ENCODE data around the gene TULP4.
"Not testable (repeated sequence)": the region's sequence is repeated elsewhere in the genome, so short reads cannot be mapped to it uniquely, and the experiment has no call there.

TULP4 gene

DNA sequence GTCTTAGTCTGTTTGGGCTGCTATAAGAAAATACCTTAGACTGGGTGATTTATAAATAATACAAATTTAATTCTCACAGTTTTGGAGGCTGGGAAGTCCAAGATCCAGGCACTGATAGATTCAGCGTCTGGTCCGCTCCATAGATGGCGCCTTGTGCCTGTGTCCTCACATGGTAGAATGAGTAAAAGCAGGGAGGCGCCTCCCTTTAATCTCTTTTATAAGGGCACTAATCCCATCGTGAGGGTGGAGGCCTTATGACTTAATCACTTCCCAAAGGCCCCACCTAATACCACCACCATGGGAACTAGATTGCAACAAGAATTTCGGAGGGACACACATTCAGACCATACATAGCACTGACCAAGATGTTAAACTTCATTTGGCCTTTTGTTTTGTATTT lies 156.4 kb downstream of the TULP4 start:
- Mint-ChIP-seq H3K27me3 (ENCODE audit: low read depth, poor library complexity) (peaks cover 3% of the 10 kb centered on the region), H3K27ac (no peak overlapping the region)
- DNase-seq: no peak

DNA sequence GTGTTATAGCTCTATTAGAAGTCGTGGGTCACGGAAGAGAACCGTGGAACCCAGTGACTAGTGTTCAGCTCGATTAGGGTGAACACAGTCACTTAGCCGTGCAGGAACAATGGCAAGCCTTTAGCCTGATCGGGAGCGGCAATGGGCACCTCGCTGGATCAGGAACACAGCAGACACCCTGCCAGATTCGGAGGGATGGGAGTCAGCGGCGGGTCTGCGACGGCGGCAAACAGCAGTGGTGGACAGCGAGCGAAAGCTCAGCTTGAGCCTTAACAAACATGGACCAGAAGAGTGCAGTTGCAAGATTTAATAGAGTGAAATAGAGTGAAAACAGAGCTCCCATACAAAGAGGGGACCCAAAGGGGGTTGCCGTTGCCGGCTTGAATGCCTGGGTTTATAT lies 157.8 kb downstream of the TULP4 start:
- not testable (repeated sequence) for H3K9me3 Mint-ChIP-seq; DNase-seq; H3K27me3 Mint-ChIP-seq (ENCODE audit: low read depth, poor library complexity); H3K4me3 Mint-ChIP-seq
- Mint-ChIP-seq H3K36me3 (ENCODE audit: low read depth) (peaks cover 58% of the 10 kb centered on the region), H3K27ac (peak overlapping the region; percentile 43), H3K4me1 (peaks cover 43% of the 10 kb centered on the region)

More for the DNA sequence above, 156.4 kb downstream of the TULP4 start:
- H3K36me3 Mint-ChIP-seq (ENCODE audit: low read depth): peaks cover 72% of the 10 kb centered on the region
- H3K9me3 Mint-ChIP-seq: peaks cover 12% of the 10 kb centered on the region
- TF ChIP-seq, protein P1, sequence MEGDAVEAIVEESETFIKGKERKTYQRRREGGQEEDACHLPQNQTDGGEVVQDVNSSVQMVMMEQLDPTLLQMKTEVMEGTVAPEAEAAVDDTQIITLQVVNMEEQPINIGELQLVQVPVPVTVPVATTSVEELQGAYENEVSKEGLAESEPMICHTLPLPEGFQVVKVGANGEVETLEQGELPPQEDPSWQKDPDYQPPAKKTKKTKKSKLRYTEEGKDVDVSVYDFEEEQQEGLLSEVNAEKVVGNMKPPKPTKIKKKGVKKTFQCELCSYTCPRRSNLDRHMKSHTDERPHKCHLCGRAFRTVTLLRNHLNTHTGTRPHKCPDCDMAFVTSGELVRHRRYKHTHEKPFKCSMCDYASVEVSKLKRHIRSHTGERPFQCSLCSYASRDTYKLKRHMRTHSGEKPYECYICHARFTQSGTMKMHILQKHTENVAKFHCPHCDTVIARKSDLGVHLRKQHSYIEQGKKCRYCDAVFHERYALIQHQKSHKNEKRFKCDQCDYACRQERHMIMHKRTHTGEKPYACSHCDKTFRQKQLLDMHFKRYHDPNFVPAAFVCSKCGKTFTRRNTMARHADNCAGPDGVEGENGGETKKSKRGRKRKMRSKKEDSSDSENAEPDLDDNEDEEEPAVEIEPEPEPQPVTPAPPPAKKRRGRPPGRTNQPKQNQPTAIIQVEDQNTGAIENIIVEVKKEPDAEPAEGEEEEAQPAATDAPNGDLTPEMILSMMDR (IDR thresholded peaks at IDR 0.05): no peak
- H3K4me3 Mint-ChIP-seq: no peak overlapping the region
- H3K4me1 Mint-ChIP-seq: peaks cover 36% of the 10 kb centered on the region

DNA sequence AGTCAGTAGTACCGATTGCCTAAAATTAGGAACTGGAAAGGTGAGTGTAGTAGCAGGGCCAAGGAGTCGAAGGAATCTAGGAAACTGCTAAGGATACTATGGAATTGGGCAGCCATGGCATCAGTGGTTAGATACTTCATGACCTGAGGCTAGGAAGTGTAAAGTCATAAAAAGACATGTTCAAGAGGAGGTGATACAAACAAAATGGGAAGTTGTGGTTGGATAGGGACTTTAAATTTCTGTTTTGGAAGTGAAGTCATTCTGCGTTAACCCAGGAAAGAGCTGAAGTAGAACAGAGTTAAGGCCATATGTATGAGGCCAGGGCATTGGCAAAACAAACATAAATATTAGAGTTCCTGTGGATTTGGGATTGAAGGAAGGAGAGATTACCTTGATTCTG lies 159.1 kb downstream of the TULP4 start:
- Mint-ChIP-seq H3K27me3 (ENCODE audit: low read depth, poor library complexity) (peaks cover 6% of the 10 kb centered on the region), H3K27ac (no peak overlapping the region)
- DNase-seq: no peak

DNA sequence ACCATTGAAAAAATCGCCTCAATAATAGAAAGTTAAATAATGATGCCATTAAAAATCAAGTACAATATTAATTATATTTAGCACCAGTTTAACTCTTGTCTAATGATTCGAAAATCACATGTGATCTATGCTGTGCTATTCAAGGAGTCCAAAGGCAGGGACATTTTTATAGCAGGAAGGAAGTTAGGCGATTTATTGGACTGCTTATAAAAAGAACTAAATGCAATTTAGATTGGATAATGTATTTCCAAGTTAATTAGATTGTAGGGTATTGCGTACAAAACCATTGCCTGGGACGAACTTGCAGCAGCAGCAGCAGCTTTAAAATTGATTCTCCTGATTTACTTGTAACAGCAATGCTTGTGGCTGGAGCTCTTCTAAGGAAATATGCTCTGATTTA lies 160.2 kb downstream of the TULP4 start:
- H3K4me3 Mint-ChIP-seq: no peak overlapping the region
- TF ChIP-seq, protein P1 (IDR thresholded peaks at IDR 0.05): no peak
- H3K9me3 Mint-ChIP-seq: no peaks in the 10 kb centered on the region
- H3K36me3 Mint-ChIP-seq (ENCODE audit: low read depth): peaks cover 48% of the 10 kb centered on the region
- no peak for DNase-seq
- H3K27me3 Mint-ChIP-seq (ENCODE audit: low read depth, poor library complexity): peaks cover 3% of the 10 kb centered on the region
- peaks cover 50% of the 10 kb centered on the region for H3K4me1 Mint-ChIP-seq
- H3K27ac Mint-ChIP-seq: peak overlapping the region; percentile 22

More for the DNA sequence above, 159.1 kb downstream of the TULP4 start:
- Mint-ChIP-seq H3K9me3 (no peaks in the 10 kb centered on the region), H3K4me3 (no peak overlapping the region), H3K4me1 (peaks cover 47% of the 10 kb centered on the region), H3K36me3 (ENCODE audit: low read depth) (peaks cover 48% of the 10 kb centered on the region)
- TF ChIP-seq, protein P1 (IDR thresholded peaks at IDR 0.05): no peak

DNA sequence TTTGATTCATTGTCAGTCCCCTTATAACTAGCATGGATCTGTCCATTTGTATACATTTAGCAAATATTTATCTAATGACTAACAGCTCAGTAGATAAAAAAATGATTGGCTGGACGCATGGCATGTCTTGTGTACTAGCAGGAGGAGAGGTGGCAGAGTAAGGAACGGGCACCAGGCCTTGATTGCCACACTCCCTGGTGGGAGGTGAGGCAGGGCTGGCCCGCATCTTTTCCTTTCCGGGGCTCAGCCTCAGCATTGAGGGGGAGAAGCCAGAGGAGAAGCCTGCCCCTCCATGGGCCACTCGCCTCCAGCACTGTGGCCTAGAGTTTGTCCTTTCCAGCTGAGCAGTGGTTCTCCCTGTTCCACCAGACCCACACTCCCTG lies 162.7 kb downstream of the TULP4 start:
- Mint-ChIP-seq H3K27ac (peak overlapping the region; percentile 88), H3K9me3 (no peaks in the 10 kb centered on the region), H3K27me3 (ENCODE audit: low read depth, poor library complexity) (peaks cover 3% of the 10 kb centered on the region), H3K4me1 (peaks cover 49% of the 10 kb centered on the region), H3K36me3 (ENCODE audit: low read depth) (peaks cover 39% of the 10 kb centered on the region), H3K4me3 (no peak overlapping the region)
- DNase-seq: no peak
- TF ChIP-seq, protein P1 (IDR thresholded peaks at IDR 0.05): no peak

DNA sequence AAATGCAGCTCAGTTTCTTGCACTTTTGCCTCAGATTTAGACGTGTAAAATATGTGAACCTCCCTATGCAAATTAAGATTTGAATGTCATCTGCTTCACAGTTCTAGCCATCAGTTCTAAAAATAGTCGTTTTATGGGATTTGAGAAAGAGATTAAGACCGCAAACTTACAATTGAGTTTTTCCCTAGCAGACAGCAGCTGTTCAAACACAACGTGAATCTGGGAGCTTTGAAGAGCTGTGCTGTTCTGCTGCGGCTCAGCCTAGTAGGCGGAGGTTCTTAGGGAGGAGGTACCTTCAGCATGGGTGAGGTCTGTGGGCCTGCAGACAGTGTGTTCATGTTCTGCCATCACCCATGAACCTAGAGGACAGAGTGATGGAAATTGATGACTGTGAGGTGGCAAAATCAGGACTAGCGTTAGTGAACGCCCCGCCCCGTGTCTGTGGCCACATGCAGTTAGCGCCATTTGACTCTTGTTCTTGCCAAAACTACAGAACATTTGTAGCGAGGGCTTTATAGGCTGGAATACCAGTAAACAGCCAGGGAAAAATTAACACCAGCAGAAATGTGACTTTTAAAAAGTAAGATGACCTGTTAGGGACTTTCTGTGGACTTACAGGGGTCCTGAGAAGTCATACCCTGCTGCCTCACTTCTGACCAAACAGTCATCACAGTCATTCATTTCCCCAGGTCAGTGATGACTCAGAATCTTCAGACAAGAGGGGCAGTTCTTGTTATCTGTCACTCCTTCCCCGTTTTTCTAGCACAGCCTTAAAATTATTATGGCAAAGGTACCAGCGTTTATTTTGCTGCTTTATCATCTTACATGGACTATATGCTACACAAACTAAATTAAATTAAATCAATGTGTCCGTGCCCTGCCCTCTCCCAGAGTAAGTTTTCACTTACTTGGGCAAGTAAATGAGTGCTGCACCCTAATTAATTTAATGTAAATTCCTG lies 163.4 kb downstream of the TULP4 start:
- Mint-ChIP-seq H3K36me3 (ENCODE audit: low read depth) (peaks cover 40% of the 10 kb centered on the region), H3K4me1 (peaks cover 46% of the 10 kb centered on the region), H3K9me3 (no peaks in the 10 kb centered on the region), H3K27ac (peak overlapping the region; percentile 96), H3K4me3 (no peak overlapping the region), H3K27me3 (ENCODE audit: low read depth, poor library complexity) (peaks cover 3% of the 10 kb centered on the region)
- no peak for DNase-seq
- TF ChIP-seq, protein P1 (IDR thresholded peaks at IDR 0.05): no peak

All from nephron progenitor cell (in vitro differentiated cells).